ENCODE results near the gene SDC1. TPM values are rescaled to one million over a fixed set of nuclear protein-coding genes. Genes with fewer than 3 reads are reported as not detected.

Gene SDC1
- total and polyA plus RNA-seq, 2 of the 8 experiments (the other 6 are each of a cell fraction or from before 2014, with no cell fraction given): 45.3 to 73.3 TPM

GRCh38 chr2:20257411-20257810, 32.5 kb upstream of the SDC1 start (continued):
- no peak for TF ChIP-seq SIN3A (conservative IDR thresholded peaks at IDR 0.05 in 1 of 2, IDR thresholded peaks at IDR 0.05 in 1 of 2; ENCODE audit: low read depth in 1 of 2, low read length in 2 of 2)
- no peak for TF ChIP-seq FOSL1 (IDR thresholded peaks at IDR 0.05; ENCODE audit: insufficient read depth, low read depth, low read length)
- TF ChIP-seq CEBPB (IDR thresholded peaks at IDR 0.05; ENCODE audit: low read depth, low read length): no peak
